SKM-1 (cell line): Measurements from ENCODE around the gene NHEJ1.

Source experiments
- DNase-seq: peaks from one replicate; lab custom pipeline; 2025; ENCODE audit not compliant: unreplicated experiment; lab: John Stamatoyannopoulos, UW

The NHEJ1 gene

GRCh38 chr2:219182331-219183150, 21.9 kb upstream of the NHEJ1 start:
- DNase-seq: no peak

GRCh38 chr2:219181531-219181930, 20.9 kb upstream of the NHEJ1 start:
- no peak for DNase-seq

GRCh38 chr2:219180961-219181360, 20.3 kb upstream of the NHEJ1 start:
- DNase-seq: no peak

- no peak for DNase-seq
Measured at GRCh38 chr2:219179601-219180465, 19.2 kb upstream of the NHEJ1 start.

GRCh38 chr2:219178377-219179175, 18.0 kb upstream of the NHEJ1 start:
- no peak for DNase-seq

GRCh38 chr2:219177552-219178376, 17.1 kb upstream of the NHEJ1 start, which contains the start of gene RETREG2:
Gene RETREG2, plus strand, starts transcription at chr2:219178275. Its CDS starts 78 bp downstream, at chr2:219178353.
- peak; percentile 82 for DNase-seq

- peak; percentile 58 for DNase-seq
Measured at GRCh38 chr2:219176818-219177551, 16.4 kb upstream of the NHEJ1 start, which contains the start of gene CNPPD1. Gene CNPPD1, minus strand, starts transcription at chr2:219176925. Its CDS starts 97 bp downstream, at chr2:219176828.

GRCh38 chr2:219175928-219176817, 15.6 kb upstream of the NHEJ1 start:
- no peak for DNase-seq

- DNase-seq: no peak
Measured at GRCh38 chr2:219175486-219175885, 14.9 kb upstream of the NHEJ1 start.

GRCh38 chr2:219174801-219175200, 14.2 kb upstream of the NHEJ1 start:
- no peak for DNase-seq

- no peak for DNase-seq
Measured at GRCh38 chr2:219174146-219174545, 13.5 kb upstream of the NHEJ1 start.

GRCh38 chr2:219173176-219173575, 12.6 kb upstream of the NHEJ1 start:
- DNase-seq: no peak

- no peak for DNase-seq
Measured at GRCh38 chr2:219172231-219173154, 11.9 kb upstream of the NHEJ1 start.

GRCh38 chr2:219171231-219171651, 10.6 kb upstream of the NHEJ1 start:
- peak; percentile 30 for DNase-seq

- DNase-seq: no peak
Measured at GRCh38 chr2:219169930-219170654, 9.5 kb upstream of the NHEJ1 start, which contains the start of gene SLC23A3. Gene SLC23A3, minus strand, starts transcription at chr2:219170029. Its CDS starts 45 bp downstream, at chr2:219169984.

- no peak for DNase-seq
Measured at GRCh38 chr2:219168932-219169331, 8.3 kb upstream of the NHEJ1 start.

GRCh38 chr2:219168526-219168925, 7.9 kb upstream of the NHEJ1 start:
- no peak for DNase-seq
